ENCODE measurements around the gene NEDD4L. TPM values are rescaled to one million over a fixed set of nuclear protein-coding genes. Genes with fewer than 3 reads are reported as not detected.

NEDD4L gene
- polyA plus RNA-seq, 1 donor (not counting 4 experiments of a cell fraction or from before 2014, with no cell fraction given), result 52.6 TPM

GRCh38 chr18:58360324-58360723 is 316.3 kb downstream of the NEDD4L start:
- H4K20me1 ChIP-seq (ENCODE audit: control insufficient read depth, extremely low read depth, insufficient read depth, low read length), result no peaks in the 10 kb centered on the region
- peaks cover 4% of the 10 kb centered on the region for H3K4me1 ChIP-seq (ENCODE audit: control insufficient read depth, extremely low read depth, insufficient read depth, low read length)
- H3K9me3 ChIP-seq (ENCODE audit: control insufficient read depth, low read depth, low read length), result no peaks in the 10 kb centered on the region
- H3K4me2 ChIP-seq (ENCODE audit: control insufficient read depth, extremely low read depth, insufficient read depth, low read depth, low read length), result no peak overlapping the region
- no peak overlapping the region for H3K27ac ChIP-seq (ENCODE audit: control insufficient read depth, insufficient read depth, low read length)
- no peak for TF ChIP-seq EZH2 (IDR thresholded peaks at IDR 0.05; ENCODE audit: low read length)
- TF ChIP-seq CTCF (optimal IDR thresholded peaks at IDR 0.05 in 1 of 3, IDR thresholded peaks at IDR 0.05 in 1 of 3, conservative IDR thresholded peaks at IDR 0.05 in 1 of 3; ENCODE audit: extremely low read depth in 1 of 3, insufficient read depth in 2 of 3, low read length in 3 of 3), result no peak
- FAIRE-seq (no peak), DNase-seq (ENCODE audit: low read depth, low spot score) (no peak)
- no peak overlapping the region for H3K9ac ChIP-seq (ENCODE audit: control insufficient read depth, extremely low read depth, insufficient read depth, low read length)
- H2AFZ ChIP-seq (ENCODE audit: control insufficient read depth, low read length), result no peak overlapping the region
- H3K9me1 ChIP-seq (ENCODE audit: control insufficient read depth, extremely low read depth, insufficient read depth, low read length), result no peaks in the 10 kb centered on the region
- H3K27me3 ChIP-seq (ENCODE audit: control insufficient read depth, extremely low read depth, insufficient read depth, low read length), result no peaks in the 10 kb centered on the region
- H3K4me3 ChIP-seq (ENCODE audit: control insufficient read depth in 2 of 3, extremely low read depth in 1 of 3, insufficient read depth in 2 of 3, low read depth in 1 of 3, low read length in 3 of 3), result no peak overlapping the region
- dilution Hi-C loops (cut with MboI; ENCODE audit: extremely low pct_ligation_motif_present, low sequenced_read_pairs), result no loop called here
- H3K79me2 ChIP-seq (ENCODE audit: control insufficient read depth, insufficient read depth, low read length), result no peaks in the 10 kb centered on the region
- H3K36me3 ChIP-seq (ENCODE audit: control insufficient read depth in 2 of 2, extremely low read depth in 1 of 2, insufficient read depth in 2 of 2, low read length in 2 of 2), result peaks cover 20% of the 10 kb centered on the region in 2 experiments

DNA sequence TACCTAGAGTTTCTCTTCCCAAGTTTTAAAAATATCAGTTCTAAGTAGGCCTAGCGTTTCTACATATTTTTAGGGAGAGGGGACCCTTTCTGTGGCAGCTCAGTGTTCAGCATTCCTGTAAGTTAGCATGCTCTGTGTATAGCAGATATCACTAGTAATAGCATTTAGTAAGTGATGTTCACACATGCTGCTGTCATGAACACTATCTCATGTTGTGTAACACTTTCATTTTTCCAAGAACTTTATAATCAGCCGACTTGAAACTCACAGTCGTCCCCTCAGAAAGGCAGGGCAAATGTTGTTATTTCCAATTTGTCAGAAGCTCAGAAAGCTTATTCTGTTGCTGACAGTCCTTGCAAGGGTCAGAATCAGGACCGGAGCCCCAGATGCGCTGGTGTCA is 317.2 kb downstream of the NEDD4L start:
- H3K9me3 ChIP-seq (ENCODE audit: control insufficient read depth, low read depth, low read length), result no peaks in the 10 kb centered on the region
- H3K4me2 ChIP-seq (ENCODE audit: control insufficient read depth, extremely low read depth, insufficient read depth, low read depth, low read length), result no peak overlapping the region
- H3K4me3 ChIP-seq (ENCODE audit: control insufficient read depth in 2 of 3, extremely low read depth in 1 of 3, insufficient read depth in 2 of 3, low read depth in 1 of 3, low read length in 3 of 3), result no peak overlapping the region
- no peak overlapping the region for H3K27ac ChIP-seq (ENCODE audit: control insufficient read depth, insufficient read depth, low read length)
- dilution Hi-C loops (cut with MboI; ENCODE audit: extremely low pct_ligation_motif_present, low sequenced_read_pairs), result no loop called here
- H3K9ac ChIP-seq (ENCODE audit: control insufficient read depth, extremely low read depth, insufficient read depth, low read length), result no peak overlapping the region
- H3K9me1 ChIP-seq (ENCODE audit: control insufficient read depth, extremely low read depth, insufficient read depth, low read length), result no peaks in the 10 kb centered on the region
- no peaks in the 10 kb centered on the region for H4K20me1 ChIP-seq (ENCODE audit: control insufficient read depth, extremely low read depth, insufficient read depth, low read length)
- H3K36me3 ChIP-seq (ENCODE audit: control insufficient read depth in 2 of 2, extremely low read depth in 1 of 2, insufficient read depth in 2 of 2, low read length in 2 of 2), result peaks cover 24 to 27% of the 10 kb centered on the region in 2 experiments
- H3K27me3 ChIP-seq (ENCODE audit: control insufficient read depth, extremely low read depth, insufficient read depth, low read length), result no peaks in the 10 kb centered on the region
- H3K4me1 ChIP-seq (ENCODE audit: control insufficient read depth, extremely low read depth, insufficient read depth, low read length), result peaks cover 4% of the 10 kb centered on the region
- no peak for FAIRE-seq
- H2AFZ ChIP-seq (ENCODE audit: control insufficient read depth, low read length), result no peak overlapping the region
- DNase-seq (ENCODE audit: low read depth, low spot score), result no peak
- no peaks in the 10 kb centered on the region for H3K79me2 ChIP-seq (ENCODE audit: control insufficient read depth, insufficient read depth, low read length)
- TF ChIP-seq CTCF (optimal IDR thresholded peaks at IDR 0.05 in 1 of 3, IDR thresholded peaks at IDR 0.05 in 1 of 3, conservative IDR thresholded peaks at IDR 0.05 in 1 of 3; ENCODE audit: extremely low read depth in 1 of 3, insufficient read depth in 2 of 3, low read length in 3 of 3) (no peak), EZH2 (IDR thresholded peaks at IDR 0.05; ENCODE audit: low read length) (no peak)

Measured in keratinocyte (primary cell).